Mucosa of descending colon (tissue), 3 donors: ENCODE results near the gene PFN3. TPM values are rescaled to one million over a fixed set of nuclear protein-coding genes. Genes with fewer than 3 reads are reported as not detected.

Source experiments
- ATAC-seq: fragments of 200-7000 bp; cut with Tn5 transposase; one replicate; pipeline ENCODE4 v1.9.1; 2020; ENCODE audit warnings: mild to moderate bottlenecking, moderate library complexity
- DNase-seq, 3 donors: peaks; one replicate each; pipeline ENCODE4 v3.0.0-alpha.2; 2020
- H3K36me3 ChIP-seq: fragments of 200-600 bp; one replicate; pipeline ENCODE4 v1.8.0; 2021; ENCODE audit warnings: low read depth, mild to moderate bottlenecking
- H3K4me1 ChIP-seq: fragments of 200-600 bp; one replicate; pipeline ENCODE4 v1.8.0; 2021; ENCODE audit warnings: low read depth, mild to moderate bottlenecking
- H3K4me3 ChIP-seq: fragments of 200-600 bp; one replicate; pipeline ENCODE4 v1.8.0; 2021; ENCODE audit warnings: mild to moderate bottlenecking
- H3K9me3 ChIP-seq: fragments of 200-600 bp; one replicate; pipeline ENCODE4 v1.8.0; 2021; ENCODE audit warnings: mild to moderate bottlenecking
- CTCF ChIP-seq: fragments of 200-600 bp; IDR thresholded peaks from one replicate; pipeline ENCODE4 v1.8.0; 2022; ENCODE audit warnings: antibody characterized with exemption, mild to moderate bottlenecking
- intact Hi-C, 2 donors: fragments of 100-400 bp; cut with DNase I in 1 of 2; cut with micrococcal nuclease in 1 of 2; formaldehyde crosslinking; loops; one replicate each; pipeline versions ENCODE4 v1.11.0 to v1.11.1; 2022; cut with DNase I, micrococcal nuclease
- total RNA-seq, 3 donors: library from RNA; stranded (reverse); fragmentation: NEBNext Ultra II Directional in 2 of 3; extraction: Animal tissue kit (Norgen Biotek cat#: 25700) in 2 of 3; gene quantifications; one replicate each; pipeline versions ENCODE4 v1.2.1 to v1.2.4, GENCODE V29; 2021 to 2023
- donor health status: DM: no; HTN: no; CAD: no; lungs with moderate emphysema.
- donor health status: DM: no; HTN: no; CAD: no.
- donor health status: DM: no; HTN: yes; CAD: no.

Gene PFN3
- total RNA-seq, 3 donors from 2014 or later, result not detected

- Histone ChIP-seq H3K36me3 (peaks cover 7% of the 10 kb centered on the region), H3K9me3 (no peaks in the 10 kb centered on the region), H3K4me1 (peaks cover 24% of the 10 kb centered on the region), H3K4me3 (peak overlapping the region; percentile 80)
- no peak for DNase-seq
- intact Hi-C loops, result no loop called here
- no peak for TF ChIP-seq CTCF
- no peak for ATAC-seq
Observed at GRCh38 chr5:177427211-177427822, 26.9 kb upstream of the PFN3 start.

GRCh38 chr5:177426566-177427210, 26.2 kb upstream of the PFN3 start, which contains the start of gene GRK6:
Gene GRK6 (plus strand): TSS chr5:177426676. CDS start chr5:177426846, 170 bp downstream.
- H3K9me3 ChIP-seq, result no peaks in the 10 kb centered on the region
- ATAC-seq (peak; percentile 13), DNase-seq (peak; percentile 72 to 90 (median 86))
- peaks cover 23% of the 10 kb centered on the region for H3K4me1 ChIP-seq
- H3K4me3 ChIP-seq, result peak within 1 kb of the TSS; percentile 80
- TF ChIP-seq CTCF, result no peak
- intact Hi-C loops, result no loop called here
- H3K36me3 ChIP-seq, result peaks cover 7% of the 10 kb centered on the region

- DNase-seq, result peak; percentile 98 to 100 (median 99)
- peak; percentile 88 for ATAC-seq
- no peak for TF ChIP-seq CTCF
- intact Hi-C loops, result no loop called here
- Histone ChIP-seq H3K9me3 (no peaks in the 10 kb centered on the region), H3K36me3 (peaks cover 7% of the 10 kb centered on the region), H3K4me1 (peaks cover 23% of the 10 kb centered on the region), H3K4me3 (peak overlapping the region; percentile 80)
Observed at GRCh38 chr5:177425801-177426565, 25.5 kb upstream of the PFN3 start.

GRCh38 chr5:177425196-177425800, 24.8 kb upstream of the PFN3 start:
- Histone ChIP-seq H3K9me3 (no peaks in the 10 kb centered on the region), H3K4me1 (peaks cover 23% of the 10 kb centered on the region), H3K36me3 (peaks cover 7% of the 10 kb centered on the region), H3K4me3 (peak overlapping the region; percentile 80)
- no peak for ATAC-seq
- intact Hi-C loops, result no loop called here
- no peak for TF ChIP-seq CTCF
- DNase-seq, result no peak

GRCh38 chr5:177423671-177424070, 23.2 kb upstream of the PFN3 start:
- TF ChIP-seq CTCF, result no peak
- DNase-seq (no peak), ATAC-seq (no peak)
- H3K4me3 ChIP-seq, result no peak overlapping the region
- peaks cover 7% of the 10 kb centered on the region for H3K36me3 ChIP-seq
- peaks cover 19% of the 10 kb centered on the region for H3K4me1 ChIP-seq
- intact Hi-C loops, result no loop called here
- H3K9me3 ChIP-seq, result no peaks in the 10 kb centered on the region
